Mucosa of gallbladder (tissue), 1 donor: Measurements from ENCODE around the gene GTF2E1. TPM values are rescaled to one million over a fixed set of nuclear protein-coding genes. Genes with fewer than 3 reads are reported as not detected.

Experiments
- DNase-seq: peaks from one replicate; pipeline ENCODE4 v3.0.0-alpha.2; 2020; ENCODE audit warnings: low spot score
- total RNA-seq: library from RNA; stranded (reverse); gene quantifications from one replicate; pipeline ENCODE4 v1.2.1, GENCODE V29; 2021
- donor health status: DM: no; HTN: no; CAD: no.

GTF2E1 gene
- total RNA-seq, 1 donor from 2014 or later, result 12.5 TPM

GRCh38 chr3:120798346-120798745 lies 55.8 kb downstream of the GTF2E1 start:
- no peak for DNase-seq

- DNase-seq, result no peak
These were observed 58.1 kb downstream of the GTF2E1 start for GRCh38 chr3:120800625-120801024.

DNA sequence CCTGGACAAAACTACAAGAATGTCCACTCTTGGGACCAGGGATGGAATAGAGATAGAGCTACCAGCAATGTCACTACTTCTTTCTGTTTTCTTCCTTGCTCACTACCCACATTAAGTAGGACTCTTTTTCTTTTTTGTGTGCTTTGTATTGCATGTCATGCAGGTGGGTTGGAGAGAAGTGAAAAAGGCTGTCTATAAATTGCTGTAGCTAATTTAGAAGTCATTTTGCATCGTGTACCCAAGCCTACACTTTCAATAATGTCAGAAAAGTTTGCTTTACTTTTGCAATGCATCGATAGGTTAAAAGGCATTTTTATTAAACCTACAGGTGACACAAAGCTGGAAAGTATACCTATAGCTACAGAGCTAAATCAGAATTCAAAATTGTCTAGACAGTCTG lies 58.9 kb downstream of the GTF2E1 start:
- DNase-seq, result no peak

DNA sequence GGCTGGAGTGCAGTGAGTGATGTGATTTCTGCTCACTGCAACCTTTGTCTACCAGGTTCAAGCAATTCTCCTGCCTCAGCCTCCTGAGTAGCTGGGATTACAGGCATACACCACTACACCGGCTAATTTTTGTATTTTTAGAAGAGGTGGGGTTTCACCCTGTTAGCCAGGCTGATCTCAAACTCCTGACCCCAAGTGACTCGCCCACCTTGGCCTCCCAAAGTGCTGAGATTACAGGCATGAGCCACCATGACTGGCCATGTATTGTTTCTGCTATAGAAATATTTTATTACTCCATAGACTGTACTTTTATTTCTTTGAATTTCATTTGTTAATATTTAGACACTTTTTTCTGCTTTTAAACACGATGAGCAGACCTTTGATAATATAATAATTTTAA lies 60.4 kb downstream of the GTF2E1 start:
- DNase-seq, result no peak

- DNase-seq, result no peak
These were observed 74.2 kb downstream of the GTF2E1 start for GRCh38 chr3:120816728-120817127.

DNA sequence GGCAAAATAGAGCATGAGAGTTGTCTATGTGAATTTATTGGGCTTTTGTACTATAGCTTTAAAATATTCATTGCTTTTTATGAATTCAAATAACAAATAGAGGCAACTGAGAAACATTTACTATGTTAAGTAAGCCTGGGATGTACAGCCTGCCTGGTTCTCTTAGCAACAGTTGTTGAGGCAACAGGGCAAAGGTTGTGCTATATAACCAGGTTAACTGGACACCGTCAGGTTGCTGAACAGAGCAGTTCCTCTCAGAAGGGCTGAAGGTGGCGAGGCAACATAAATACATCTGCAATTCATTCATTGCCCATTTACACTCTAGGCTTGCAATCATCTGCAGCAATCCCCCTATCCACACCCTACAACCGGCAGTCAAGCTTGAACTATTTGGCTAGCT lies 78.2 kb downstream of the GTF2E1 start:
- no peak for DNase-seq

GRCh38 chr3:120821426-120821825 lies 78.9 kb downstream of the GTF2E1 start:
- DNase-seq, result no peak

- DNase-seq, result no peak
These were observed 80.6 kb downstream of the GTF2E1 start for GRCh38 chr3:120823156-120823555.

DNA sequence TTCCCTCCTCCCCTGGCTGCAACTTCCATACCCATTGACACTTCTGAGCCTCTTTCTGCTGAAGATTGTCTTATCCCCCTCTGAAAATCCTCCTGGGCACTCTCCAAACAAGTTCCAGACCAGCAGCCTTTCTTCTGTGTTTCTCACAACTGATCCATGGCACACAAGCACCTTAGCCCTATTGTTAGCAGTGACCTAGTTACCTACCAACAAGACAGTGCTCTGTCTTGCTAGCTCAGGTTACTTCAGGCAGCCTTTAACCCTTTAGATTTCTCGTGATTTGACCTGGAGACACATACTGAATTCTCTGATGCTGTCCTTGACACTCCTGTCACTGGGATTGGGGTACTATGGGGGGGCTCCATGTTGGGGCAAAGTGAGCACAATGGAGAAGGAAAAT lies 82.1 kb downstream of the GTF2E1 start:
- DNase-seq, result no peak

DNA sequence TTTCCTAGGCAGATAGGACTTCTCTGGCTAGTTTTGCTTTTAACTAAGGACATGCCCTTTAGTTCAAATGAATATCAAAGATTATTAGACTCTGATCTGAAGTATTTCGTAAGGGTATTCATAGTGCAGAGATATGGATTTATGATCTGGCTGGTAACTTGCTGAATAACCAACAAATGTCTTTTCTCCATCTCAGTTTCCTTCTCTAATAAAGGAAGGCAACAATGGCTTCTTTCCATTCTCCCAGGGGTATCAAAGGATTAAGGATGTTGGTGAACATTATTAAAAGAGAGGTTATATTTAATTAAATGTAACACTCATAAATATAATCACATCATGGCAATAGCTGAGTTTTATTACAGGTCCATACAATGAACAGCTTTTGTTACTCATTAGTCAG lies 86.3 kb downstream of the GTF2E1 start:
- DNase-seq, result no peak

- DNase-seq, result no peak
These were observed 88.5 kb downstream of the GTF2E1 start for GRCh38 chr3:120831066-120831465.

Other genes starting within 250 kb of the GTF2E1 start
- 125 TPM for gene NDUFB4, start 146.4 kb upstream of the GTF2E1 start, total RNA-seq
- 211 TPM for gene HGD, start 60.5 kb upstream of the GTF2E1 start, total RNA-seq
- 23.4 TPM for gene RABL3, start 228 bp upstream of the GTF2E1 start, total RNA-seq
- 0.35 TPM for gene STXBP5L, start 165.5 kb downstream of the GTF2E1 start, total RNA-seq